ENCODE measurements around the gene AVPR2. TPM values are rescaled to one million over a fixed set of nuclear protein-coding genes. Genes with fewer than 3 reads are reported as not detected.

AVPR2 gene
- polyA plus RNA-seq, 2 of the 4 experiments (the other 2 are of a cell fraction), result not detected

GRCh38 chrX:153930011-153930910 lies 25.8 kb downstream of the AVPR2 start (continued):
- TF ChIP-seq RCOR1 (IDR thresholded peaks at IDR 0.05; ENCODE audit: low read depth, low read length) (no peak), HOXA7 (CRISPR knock-in tag; IDR thresholded peaks at IDR 0.05) (no peak)

GRCh38 chrX:153931151-153931550 lies 26.7 kb downstream of the AVPR2 start:
- H3K4me2 ChIP-seq, result no peak overlapping the region
- POLR2A ChIA-PET, result no interaction called here
- CTCF ChIA-PET, result interaction anchor here (0.6 to 25.1 kb wide), 3 partner anchors 8 to 105 kb away, joined by 3 to 363 read pairs (median 26); partner anchors contain the start of gene RENBP
- TF ChIP-seq NR3C1 (IDR thresholded peaks at IDR 0.05) (no peak), USF2 (IDR thresholded peaks at IDR 0.05) (no peak), CTCF (IDR thresholded peaks at IDR 0.05) (no peak), FOSL2 (IDR thresholded peaks at IDR 0.05) (no peak), FOSL2 (CRISPR knock-in tag; IDR thresholded peaks at IDR 0.05) (no peak), MAFK (IDR thresholded peaks at IDR 0.05; ENCODE audit: partially characterized antibody) (peak; percentile 77)
- no peak overlapping the region for H3K27ac ChIP-seq
- DNase-seq (ENCODE audit: low read depth in 1 of 2, low spot score in 1 of 2) (no peak), FAIRE-seq (no peak), ATAC-seq (no peak)
- 93% methylated on average over 4 of the region's 8 CpGs for WGBS (ENCODE audit: missing lambda C conversion rate)
- peaks cover 23% of the 10 kb centered on the region for H3K4me1 ChIP-seq
- no peak overlapping the region for H3K4me3 ChIP-seq
- no peaks in the 10 kb centered on the region for H3K9me3 ChIP-seq

- Histone ChIP-seq H3K4me3 (no peak overlapping the region), H3K4me2 (no peak overlapping the region), H3K9me3 (no peaks in the 10 kb centered on the region), H3K4me1 (peaks cover 22% of the 10 kb centered on the region), H3K27ac (no peak overlapping the region)
- CTCF ChIA-PET, result interaction anchor here (4.5 to 25.1 kb wide), 2 partner anchors 9 to 14 kb away, joined by 26 to 363 read pairs; partner anchors contain the start of gene RENBP
- WGBS (ENCODE audit: missing lambda C conversion rate), result 92% methylated on average over 10 of the region's 13 CpGs
- DNase-seq (ENCODE audit: low read depth in 1 of 2, low spot score in 1 of 2), result no peak
- no peak for ATAC-seq
- POLR2A ChIA-PET, result no interaction called here
- TF ChIP-seq MAX (IDR thresholded peaks at IDR 0.05) (no peak), EHMT2 (IDR thresholded peaks at IDR 0.05; ENCODE audit: low read depth) (no peak), KDM5A (IDR thresholded peaks at IDR 0.05) (no peak), TP53 (CRISPR knock-in tag; IDR thresholded peaks at IDR 0.05) (no peak), ZSCAN20 (CRISPR knock-in tag; IDR thresholded peaks at IDR 0.05) (no peak), MAZ (IDR thresholded peaks at IDR 0.05; ENCODE audit: borderline replicate concordance, low read depth, low read length) (no peak), RNF2 (IDR thresholded peaks at IDR 0.05; ENCODE audit: borderline replicate concordance, low read depth) (no peak), CHD4 (IDR thresholded peaks at IDR 0.05; ENCODE audit: borderline replicate concordance) (no peak), NFE2L2 (conservative IDR thresholded peaks at IDR 0.05; ENCODE audit: low read length) (no peak), FOSL2 (IDR thresholded peaks at IDR 0.05) (no peak), FOSL2 (CRISPR knock-in tag; IDR thresholded peaks at IDR 0.05) (no peak), KDM1A (IDR thresholded peaks at IDR 0.05; ENCODE audit: low read depth) (no peak), CTCF (IDR thresholded peaks at IDR 0.05) (no peak), MAFK (IDR thresholded peaks at IDR 0.05; ENCODE audit: partially characterized antibody) (no peak)
- FAIRE-seq, result no peak
Measured at GRCh38 chrX:153931748-153932147, 27.3 kb downstream of the AVPR2 start.
